Gastrocnemius medialis (tissue), 4 donors: ENCODE results near the gene CTNNBL1. TPM values are rescaled to one million over a fixed set of nuclear protein-coding genes. Genes with fewer than 3 reads are reported as not detected.

Experiments
- ATAC-seq, 2 donors: fragments of 150-250 bp; one replicate each; pipeline ENCODE4 v1.9.1; 2016
- DNase-seq, 2 donors: peaks; one replicate each; pipeline ENCODE4 v3.0.0-alpha.2; 2019
- H3K27ac ChIP-seq, 4 donors: fragments of 200-600 bp; sonication (generic); 1 replicate in 1 of 4; 2 replicates in 3 of 4; pipeline ENCODE4 v1.5.1; 2016 to 2018; ENCODE audit warnings: mild to moderate bottlenecking in 2 of 4, moderate library complexity in 1 of 4
- H3K27me3 ChIP-seq, 3 donors: fragments of 200-600 bp; sonication (generic) in 2 of 3; 1 replicate in 1 of 3; 2 replicates in 2 of 3; pipeline versions ENCODE4 v1.5.1 to v1.6.0; 2016 to 2019; ENCODE audit warnings: mild to moderate bottlenecking in 1 of 3, moderate library complexity in 1 of 3
- H3K36me3 ChIP-seq, 2 donors: fragments of 200-600 bp; sonication (generic) in 1 of 2; one replicate each; pipeline ENCODE4 v1.5.1; 2017 to 2018
- H3K4me1 ChIP-seq, 2 donors: fragments of 200-600 bp; sonication (generic) in 1 of 2; one replicate each; pipeline ENCODE4 v1.5.1; 2016 to 2017; ENCODE audit warnings: mild to moderate bottlenecking in 2 of 2
- H3K4me3 ChIP-seq, 4 donors: fragments of 200-600 bp; sonication (generic) in 3 of 4; 1 replicate in 1 of 4; 2 replicates in 3 of 4; pipeline ENCODE4 v1.5.1; 2016 to 2019; ENCODE audit warnings: mild to moderate bottlenecking in 2 of 4
- H3K9me3 ChIP-seq, 3 donors: fragments of 200-600 bp; sonication (generic) in 2 of 3; 1 replicate in 1 of 3; 2 replicates in 2 of 3; pipeline ENCODE4 v1.5.1; 2016 to 2019
- CTCF ChIP-seq, 5 experiments: fragments of 450-650 bp in 3 of 5; fragments of 200-600 bp in 2 of 5; sonication (generic) in 2 of 5; IDR thresholded peaks in 4 of 5; conservative IDR thresholded peaks in 1 of 5; 1 replicate in 4 of 5; 2 replicates in 1 of 5; pipeline ENCODE4 v1.5.1; 2016 to 2019; ENCODE audit warnings: antibody characterized with exemption in 5 of 5, mild to moderate bottlenecking in 3 of 5, moderate library complexity in 3 of 5
- POLR2A ChIP-seq, 2 donors: fragments of 450-650 bp; IDR thresholded peaks; one replicate each; pipeline ENCODE4 v1.6.1; 2017; ENCODE audit warnings: antibody characterized with exemption in 2 of 2, mild to moderate bottlenecking in 2 of 2, moderate library complexity in 2 of 2
- in situ Hi-C, 4 donors: fragments of 200-750 bp; cut with MboI; loops; one replicate each; pipeline versions ENCODE4 v1.15.0 to v1.8.0; 2017; ENCODE audit warnings: low sequenced_read_pairs in 4 of 4
- intact Hi-C: fragments of 100-400 bp; cut with DNase I; formaldehyde crosslinking; loops from one replicate; pipeline ENCODE4 v1.15.1; 2023; ENCODE audit warnings: low total_unique reads
- total RNA-seq, 4 donors: library from RNA; depleted of rRNA; stranded (reverse); fragments of >200 nt; gene quantifications; one replicate each; pipeline versions ENCODE4 v1.1.0 to v1.2.3, GENCODE V29; 2016

Gene CTNNBL1
- total RNA-seq, 4 donors from 2014 or later = 23.1 to 35.4 (median 30.3) TPM

GRCh38 chr20:37669062-37669772 lies 24.6 kb upstream of the CTNNBL1 start:
- no peak for ATAC-seq
- Histone ChIP-seq H3K36me3 (no peaks in the 10 kb centered on the region), H3K9me3 (no peaks in the 10 kb centered on the region), H3K4me3 (no peak overlapping the region), H3K27ac (no peak overlapping the region), H3K4me1 (no peaks in the 10 kb centered on the region), H3K27me3 (peaks cover 6 to 14% (median 11%) of the 10 kb centered on the region in 3 donors)
- no peak for TF ChIP-seq CTCF (IDR thresholded peaks at IDR 0.05 in 4 of 5, conservative IDR thresholded peaks at IDR 0.05 in 1 of 5)
- no peak for TF ChIP-seq POLR2A (IDR thresholded peaks at IDR 0.05)
- intact Hi-C loops = no loop called here
- in situ Hi-C loops = no loop called here
- no peak for DNase-seq

GRCh38 chr20:37669773-37670236 lies 24.0 kb upstream of the CTNNBL1 start:
- no peak for ATAC-seq
- H3K4me3 ChIP-seq = peak overlapping the region; percentile 36 to 61 (median 43)

GRCh38 chr20:37670351-37670791 lies 23.5 kb upstream of the CTNNBL1 start:
- intact Hi-C loops = no loop called here

More at GRCh38 chr20:37669773-37670236, 24.0 kb upstream of the CTNNBL1 start:
- Histone ChIP-seq H3K9me3 (no peaks in the 10 kb centered on the region), H3K36me3 (no peaks in the 10 kb centered on the region), H3K27ac (no peak overlapping the region), H3K27me3 (peaks cover 6 to 14% (median 11%) of the 10 kb centered on the region in 3 donors), H3K4me1 (no peaks in the 10 kb centered on the region)
- in situ Hi-C loops (no loop called here), intact Hi-C loops (no loop called here)
- TF ChIP-seq POLR2A (IDR thresholded peaks at IDR 0.05) = no peak
- DNase-seq = no peak

GRCh38 chr20:37672143-37672542 lies 21.7 kb upstream of the CTNNBL1 start:
- intact Hi-C loops (no loop called here), in situ Hi-C loops (no loop called here)
- ATAC-seq (no peak), DNase-seq (no peak)
- H3K27me3 ChIP-seq = peaks cover 6 to 14% (median 11%) of the 10 kb centered on the region in 3 donors
- H3K4me3 ChIP-seq = no peak overlapping the region
- no peak overlapping the region for H3K27ac ChIP-seq
- no peaks in the 10 kb centered on the region for H3K9me3 ChIP-seq
- TF ChIP-seq POLR2A (IDR thresholded peaks at IDR 0.05) (no peak), CTCF (IDR thresholded peaks at IDR 0.05 in 4 of 5, conservative IDR thresholded peaks at IDR 0.05 in 1 of 5) (no peak)
- no peaks in the 10 kb centered on the region for H3K4me1 ChIP-seq
- no peaks in the 10 kb centered on the region for H3K36me3 ChIP-seq

More at GRCh38 chr20:37670351-37670791, 23.5 kb upstream of the CTNNBL1 start:
- ATAC-seq (peak; percentile 45 to 56), DNase-seq (peak in 1 of 2 donors; percentile 34)
- peaks cover 6 to 14% (median 11%) of the 10 kb centered on the region in 3 donors for H3K27me3 ChIP-seq
- no peaks in the 10 kb centered on the region for H3K9me3 ChIP-seq
- TF ChIP-seq POLR2A (IDR thresholded peaks at IDR 0.05) (no peak), CTCF (IDR thresholded peaks at IDR 0.05 in 4 of 5, conservative IDR thresholded peaks at IDR 0.05 in 1 of 5) (no peak)
- no peaks in the 10 kb centered on the region for H3K4me1 ChIP-seq
- no peaks in the 10 kb centered on the region for H3K36me3 ChIP-seq
- H3K27ac ChIP-seq = no peak overlapping the region
- H3K4me3 ChIP-seq = peak overlapping the region; percentile 36 to 61 (median 43)
- in situ Hi-C loops = no loop called here

GRCh38 chr20:37673444-37673843 lies 20.4 kb upstream of the CTNNBL1 start:
- Histone ChIP-seq H3K27me3 (peaks cover 6 to 14% (median 11%) of the 10 kb centered on the region in 3 donors), H3K36me3 (no peaks in the 10 kb centered on the region), H3K4me3 (no peak overlapping the region), H3K27ac (no peak overlapping the region), H3K4me1 (no peaks in the 10 kb centered on the region), H3K9me3 (no peaks in the 10 kb centered on the region)
- intact Hi-C loops = no loop called here
- TF ChIP-seq POLR2A (IDR thresholded peaks at IDR 0.05) (no peak), CTCF (IDR thresholded peaks at IDR 0.05 in 4 of 5, conservative IDR thresholded peaks at IDR 0.05 in 1 of 5) (no peak)
- DNase-seq (no peak), ATAC-seq (no peak)
- in situ Hi-C loops = no loop called here
